WTC11 (cell line): ENCODE data around the gene NAT9. TPM values are rescaled to one million over a fixed set of nuclear protein-coding genes. Genes with fewer than 3 reads are reported as not detected.

ENCODE experiments used
- ATAC-seq: fragments of 200-7000 bp; cut with Tn5 transposase; 2 replicates; pipeline ENCODE4 v1.10.0; 2021; ENCODE audit warnings: mild to moderate bottlenecking, moderate library complexity
- CTCF ChIA-PET: fragments of 300-600 bp; sonication (Branson Sonifier 250); formaldehyde crosslinking; loops from one replicate; lab custom pipeline; 2021; ENCODE audit warnings: antibody characterized with exemption; lab: Charles Lee
- POLR2A ChIA-PET: fragments of 350-600 bp; sonication (Branson Sonifier 250); formaldehyde crosslinking; loops from one replicate; lab custom pipeline; 2021; ENCODE audit warnings: antibody characterized with exemption; lab: Charles Lee
- DNase-seq: peaks from one replicate; pipeline ENCODE4 v3.0.0; 2021; ENCODE audit warnings: low spot score
- H3K27ac Mint-ChIP-seq: 2 replicates; pipeline ENCODE4 v1.8.0; 2021; ENCODE audit warnings: mixed read lengths
- H3K27me3 Mint-ChIP-seq: 2 replicates; pipeline ENCODE4 v1.8.0; 2021; ENCODE audit warnings: low read depth, mild to moderate bottlenecking, moderate library complexity, mixed read lengths
- H3K36me3 Mint-ChIP-seq: 2 replicates; pipeline ENCODE4 v1.8.0; 2021; ENCODE audit warnings: mixed read lengths
- H3K4me1 Mint-ChIP-seq: 2 replicates; pipeline ENCODE4 v1.8.0; 2022; ENCODE audit warnings: mixed read lengths
- H3K4me3 Mint-ChIP-seq: 2 replicates; pipeline ENCODE4 v1.8.0; 2021; ENCODE audit warnings: mild to moderate bottlenecking, moderate library complexity, mixed read lengths
- H3K9me3 Mint-ChIP-seq: 2 replicates; pipeline ENCODE4 v1.8.0; 2021; ENCODE audit warnings: mixed read lengths
- FOXP1 ChIP-seq: sonication (generic); formaldehyde crosslinking; IDR thresholded peaks from 2 replicates; pipeline ENCODE4 v1.8.0; 2022; ENCODE audit warnings: missing genetic modification reagents, mild to moderate bottlenecking, moderate library complexity, borderline replicate concordance
- GABPB1 ChIP-seq: sonication (generic); formaldehyde crosslinking; IDR thresholded peaks from 2 replicates; pipeline ENCODE4 v1.8.1; 2023; ENCODE audit warnings: mild to moderate bottlenecking, missing genetic modification reagents
- IRF2 ChIP-seq: sonication (generic); formaldehyde crosslinking; IDR thresholded peaks from 2 replicates; pipeline ENCODE4 v1.8.0; 2022; ENCODE audit warnings: low read depth, missing genetic modification reagents, borderline replicate concordance
- KAT7 ChIP-seq: sonication (generic); formaldehyde crosslinking; IDR thresholded peaks from 2 replicates; pipeline ENCODE4 v1.8.1; 2023; ENCODE audit warnings: missing genetic modification reagents, mild to moderate bottlenecking, borderline replicate concordance
- NR2C2 ChIP-seq: sonication (generic); formaldehyde crosslinking; IDR thresholded peaks from 2 replicates; pipeline ENCODE4 v1.8.0; 2022; ENCODE audit warnings: mild to moderate bottlenecking, missing genetic modification reagents
- ZNF532 ChIP-seq: fragments of 250-450 bp; sonication (Bioruptor Pico); IDR thresholded peaks from 2 replicates; pipeline ENCODE4 v1.9.0; 2021; ENCODE audit warnings: mild to moderate bottlenecking, borderline replicate concordance
- total RNA-seq: library from RNA; stranded (reverse); gene quantifications from 3 replicates; pipeline ENCODE4 v1.2.3, GENCODE V29; 2021
- TF ChIP-seq, protein P1 (sequence below): sonication (generic); formaldehyde crosslinking; IDR thresholded peaks from 2 replicates; pipeline ENCODE4 v1.8.1; 2022; ENCODE audit warnings: mild to moderate bottlenecking, missing genetic modification reagents, moderate library complexity, borderline replicate concordance
- TF ChIP-seq, protein P2 (sequence below): fragments of 250-450 bp; sonication (Bioruptor Pico); IDR thresholded peaks from 2 replicates; pipeline ENCODE4 v2.1.2; 2022; ENCODE audit warnings: mild to moderate bottlenecking, moderate library complexity
- TF ChIP-seq, protein P3 (sequence below): sonication (generic); formaldehyde crosslinking; IDR thresholded peaks from 2 replicates; pipeline ENCODE4 v1.8.0; 2022; ENCODE audit warnings: missing genetic modification reagents

Gene NAT9
- total RNA-seq, 1 experiment from 2014 or later: 67.1 TPM

DNA sequence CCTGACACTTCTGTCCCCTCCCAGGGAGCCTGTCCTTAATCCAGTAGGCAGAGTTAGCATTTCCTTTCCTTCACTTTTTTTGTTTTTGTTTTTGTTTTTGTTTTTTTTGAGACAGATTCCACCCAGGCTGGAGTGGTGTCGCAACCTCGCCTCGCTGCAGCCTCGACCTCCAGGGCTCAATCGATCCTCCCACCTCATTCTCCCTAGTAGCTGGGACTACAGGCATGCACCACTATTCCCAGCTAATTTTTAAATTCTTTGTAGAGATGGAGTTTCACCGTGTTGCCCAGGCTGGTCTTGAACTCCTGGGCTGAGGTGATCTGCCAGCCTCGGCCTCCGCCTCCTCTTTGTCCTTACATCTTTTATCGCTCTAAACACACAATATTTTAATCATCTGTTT is 23.7 kb downstream of the NAT9 start:
- no peak overlapping the region for H3K4me3 Mint-ChIP-seq
- no peak for ATAC-seq
- POLR2A ChIA-PET: no interaction called here

More for the DNA sequence above, 23.7 kb downstream of the NAT9 start:
- Mint-ChIP-seq H3K9me3 (no peaks in the 10 kb centered on the region), H3K4me1 (peaks cover 44% of the 10 kb centered on the region), H3K27ac (peak overlapping the region; percentile 77), H3K27me3 (peaks cover 3% of the 10 kb centered on the region; the same call in 1 of the 2 replicates), H3K36me3 (peaks cover 8% of the 10 kb centered on the region)
- CTCF ChIA-PET: interaction anchor here (0.8 to 1.8 kb wide), 6 partner anchors 8 to 110 kb away, joined by 3 to 5 read pairs (median 4); partner anchors contain the start of gene RAB37
- TF ChIP-seq KAT7 (no peak), GABPB1 (CRISPR knock-in tag) (peak; percentile 9; the same call in 1 of the 2 replicates), IRF2 (no peak), ZNF532 (CRISPR knock-in tag) (no peak), FOXP1 (CRISPR knock-in tag) (no peak), NR2C2 (no peak)
- TF ChIP-seq, protein P1, sequence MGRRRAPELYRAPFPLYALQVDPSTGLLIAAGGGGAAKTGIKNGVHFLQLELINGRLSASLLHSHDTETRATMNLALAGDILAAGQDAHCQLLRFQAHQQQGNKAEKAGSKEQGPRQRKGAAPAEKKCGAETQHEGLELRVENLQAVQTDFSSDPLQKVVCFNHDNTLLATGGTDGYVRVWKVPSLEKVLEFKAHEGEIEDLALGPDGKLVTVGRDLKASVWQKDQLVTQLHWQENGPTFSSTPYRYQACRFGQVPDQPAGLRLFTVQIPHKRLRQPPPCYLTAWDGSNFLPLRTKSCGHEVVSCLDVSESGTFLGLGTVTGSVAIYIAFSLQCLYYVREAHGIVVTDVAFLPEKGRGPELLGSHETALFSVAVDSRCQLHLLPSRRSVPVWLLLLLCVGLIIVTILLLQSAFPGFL: no peak
- TF ChIP-seq, protein P2, sequence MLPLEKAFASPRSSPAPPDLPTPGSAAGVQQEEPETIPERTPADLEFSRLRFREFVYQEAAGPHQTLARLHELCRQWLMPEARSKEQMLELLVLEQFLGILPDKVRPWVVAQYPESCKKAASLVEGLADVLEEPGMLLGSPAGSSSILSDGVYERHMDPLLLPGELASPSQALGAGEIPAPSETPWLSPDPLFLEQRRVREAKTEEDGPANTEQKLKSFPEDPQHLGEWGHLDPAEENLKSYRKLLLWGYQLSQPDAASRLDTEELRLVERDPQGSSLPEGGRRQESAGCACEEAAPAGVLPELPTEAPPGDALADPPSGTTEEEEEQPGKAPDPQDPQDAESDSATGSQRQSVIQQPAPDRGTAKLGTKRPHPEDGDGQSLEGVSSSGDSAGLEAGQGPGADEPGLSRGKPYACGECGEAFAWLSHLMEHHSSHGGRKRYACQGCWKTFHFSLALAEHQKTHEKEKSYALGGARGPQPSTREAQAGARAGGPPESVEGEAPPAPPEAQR: no peak
- TF ChIP-seq, protein P3, sequence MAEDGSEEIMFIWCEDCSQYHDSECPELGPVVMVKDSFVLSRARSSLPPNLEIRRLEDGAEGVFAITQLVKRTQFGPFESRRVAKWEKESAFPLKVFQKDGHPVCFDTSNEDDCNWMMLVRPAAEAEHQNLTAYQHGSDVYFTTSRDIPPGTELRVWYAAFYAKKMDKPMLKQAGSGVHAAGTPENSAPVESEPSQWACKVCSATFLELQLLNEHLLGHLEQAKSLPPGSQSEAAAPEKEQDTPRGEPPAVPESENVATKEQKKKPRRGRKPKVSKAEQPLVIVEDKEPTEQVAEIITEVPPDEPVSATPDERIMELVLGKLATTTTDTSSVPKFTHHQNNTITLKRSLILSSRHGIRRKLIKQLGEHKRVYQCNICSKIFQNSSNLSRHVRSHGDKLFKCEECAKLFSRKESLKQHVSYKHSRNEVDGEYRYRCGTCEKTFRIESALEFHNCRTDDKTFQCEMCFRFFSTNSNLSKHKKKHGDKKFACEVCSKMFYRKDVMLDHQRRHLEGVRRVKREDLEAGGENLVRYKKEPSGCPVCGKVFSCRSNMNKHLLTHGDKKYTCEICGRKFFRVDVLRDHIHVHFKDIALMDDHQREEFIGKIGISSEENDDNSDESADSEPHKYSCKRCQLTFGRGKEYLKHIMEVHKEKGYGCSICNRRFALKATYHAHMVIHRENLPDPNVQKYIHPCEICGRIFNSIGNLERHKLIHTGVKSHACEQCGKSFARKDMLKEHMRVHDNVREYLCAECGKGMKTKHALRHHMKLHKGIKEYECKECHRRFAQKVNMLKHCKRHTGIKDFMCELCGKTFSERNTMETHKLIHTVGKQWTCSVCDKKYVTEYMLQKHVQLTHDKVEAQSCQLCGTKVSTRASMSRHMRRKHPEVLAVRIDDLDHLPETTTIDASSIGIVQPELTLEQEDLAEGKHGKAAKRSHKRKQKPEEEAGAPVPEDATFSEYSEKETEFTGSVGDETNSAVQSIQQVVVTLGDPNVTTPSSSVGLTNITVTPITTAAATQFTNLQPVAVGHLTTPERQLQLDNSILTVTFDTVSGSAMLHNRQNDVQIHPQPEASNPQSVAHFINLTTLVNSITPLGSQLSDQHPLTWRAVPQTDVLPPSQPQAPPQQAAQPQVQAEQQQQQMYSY (CRISPR knock-in tag): no peak
- DNase-seq: no peak
